Adrenal gland (tissue), 12 donors: ENCODE results near the gene MEAF6. TPM values are rescaled to one million over a fixed set of nuclear protein-coding genes. Genes with fewer than 3 reads are reported as not detected.

Experiments
- DNase-seq, 7 donors: peaks; one replicate each; pipeline ENCODE4 v3.0.0-alpha.2; 2019 to 2020
- H3K27ac ChIP-seq, 5 donors: fragments of 200-600 bp; sonication (generic) in 4 of 5; 1 replicate in 3 of 5; 2 replicates in 2 of 5; pipeline versions ENCODE4 v1.5.1 to v1.8.0; 2016 to 2020; ENCODE audit warnings: mild to moderate bottlenecking in 1 of 5
- H3K27me3 ChIP-seq: fragments of 200-600 bp; 2 replicates; pipeline ENCODE4 v1.8.0; 2021
- H3K36me3 ChIP-seq, 2 donors: fragments of 200-600 bp; replicated peaks in 1 of 2; 1 replicate in 1 of 2; 2 replicates in 1 of 2; pipeline versions ENCODE4 v1.5.1 to v1.8.0; 2018 to 2022
- H3K4me1 ChIP-seq, 2 donors: fragments of 200-600 bp; replicated peaks in 1 of 2; 1 replicate in 1 of 2; 2 replicates in 1 of 2; pipeline versions ENCODE4 v1.5.1 to v1.8.0; 2018 to 2021
- H3K4me3 ChIP-seq, 4 donors: fragments of 200-600 bp; sonication (generic) in 3 of 4; one replicate each; pipeline ENCODE4 v1.5.1; 2016 to 2018
- H3K9me3 ChIP-seq, 3 donors: fragments of 200-600 bp; sonication (generic) in 1 of 3; replicated peaks in 1 of 3; 1 replicate in 2 of 3; 2 replicates in 1 of 3; pipeline versions ENCODE4 v1.5.1 to v1.8.0; 2016 to 2021
- POLR2A ChIP-seq, 2 donors: fragments of 450-650 bp; IDR thresholded peaks; one replicate each; pipeline ENCODE4 v1.6.1; 2017; ENCODE audit warnings: antibody characterized with exemption in 2 of 2, mild to moderate bottlenecking in 2 of 2, moderate library complexity in 1 of 2
- WGBS, 4 donors: extraction: QIAGEN DNeasy Blood & Tissue Kit in 2 of 4; methylation state at CpG; one replicate each; pipeline versions ENCODE4 v1.1.5 to v1.1.7; 2013 to 2017; 5-methylcytosine and 5-hydroxymethylcytosine counted together
- intact Hi-C, 2 donors: fragments of 100-400 bp; cut with DNase I; formaldehyde crosslinking; loops; one replicate each; pipeline versions ENCODE4 v1.14.1 to v1.15.0; 2022 to 2023
- polyA plus RNA-seq, 3 donors: library from polyadenylated mRNA; stranded (reverse); fragments of 200-250 nt in 2 of 3; fragments of 350-450 nt in 1 of 3; fragmentation: Illumina TruSeq in 1 of 3; extraction: RNeasy Lipid Tissue Mini Kit (QIAGEN cat#74804) in 1 of 3; gene quantifications; one replicate each; pipeline ENCODE4 v1.2.3, GENCODE V29; 2013 to 2014
- total RNA-seq, 9 donors: library from RNA; depleted of rRNA in 4 of 9; stranded (reverse); fragments of >200 nt in 4 of 9; fragments of 120-200 nt in 1 of 9; fragmentation: NEBNext Ultra II Directional in 1 of 9; extraction: Animal tissue kit (Norgen Biotek cat#: 25700) in 1 of 9; gene quantifications; one replicate each; pipeline versions ENCODE4 v1.1.0 to v1.2.4, GENCODE V29; 2013 to 2023
- TF ChIP-seq, protein P1 (sequence below), 6 experiments: fragments of 450-650 bp in 4 of 6; fragments of 200-600 bp in 2 of 6; sonication (generic) in 1 of 6; IDR thresholded peaks; 1 replicate in 5 of 6; 2 replicates in 1 of 6; pipeline versions ENCODE4 v1.5.1 to v1.8.0; 2016 to 2021; ENCODE audit warnings: antibody characterized with exemption in 6 of 6, mild to moderate bottlenecking in 2 of 6, moderate library complexity in 1 of 6
- donor health status: healthy with polysubstance abuse.
- donor health status: Bipolar disorder and iron deficiency.
- donor health status: DM: yes; HTN: yes; CAD: no.
- donor health status: DM: no; HTN: no; CAD: no.
- donor health status: DM: no; HTN: no; CAD: no.
- donor health status: DM: yes; HTN: yes; CAD: no.

The MEAF6 gene
- total and polyA plus RNA-seq, 12 donors: 37.8 to 74.5 (median 56.0) TPM

- intact Hi-C loops: no loop called here
- H3K36me3 ChIP-seq: peaks cover 0 to 47% of the 10 kb centered on the region in 2 donors
- H3K9me3 ChIP-seq: no peaks in the 10 kb centered on the region
- TF ChIP-seq POLR2A (IDR thresholded peaks at IDR 0.05): no peak
- TF ChIP-seq, protein P1, sequence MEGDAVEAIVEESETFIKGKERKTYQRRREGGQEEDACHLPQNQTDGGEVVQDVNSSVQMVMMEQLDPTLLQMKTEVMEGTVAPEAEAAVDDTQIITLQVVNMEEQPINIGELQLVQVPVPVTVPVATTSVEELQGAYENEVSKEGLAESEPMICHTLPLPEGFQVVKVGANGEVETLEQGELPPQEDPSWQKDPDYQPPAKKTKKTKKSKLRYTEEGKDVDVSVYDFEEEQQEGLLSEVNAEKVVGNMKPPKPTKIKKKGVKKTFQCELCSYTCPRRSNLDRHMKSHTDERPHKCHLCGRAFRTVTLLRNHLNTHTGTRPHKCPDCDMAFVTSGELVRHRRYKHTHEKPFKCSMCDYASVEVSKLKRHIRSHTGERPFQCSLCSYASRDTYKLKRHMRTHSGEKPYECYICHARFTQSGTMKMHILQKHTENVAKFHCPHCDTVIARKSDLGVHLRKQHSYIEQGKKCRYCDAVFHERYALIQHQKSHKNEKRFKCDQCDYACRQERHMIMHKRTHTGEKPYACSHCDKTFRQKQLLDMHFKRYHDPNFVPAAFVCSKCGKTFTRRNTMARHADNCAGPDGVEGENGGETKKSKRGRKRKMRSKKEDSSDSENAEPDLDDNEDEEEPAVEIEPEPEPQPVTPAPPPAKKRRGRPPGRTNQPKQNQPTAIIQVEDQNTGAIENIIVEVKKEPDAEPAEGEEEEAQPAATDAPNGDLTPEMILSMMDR (IDR thresholded peaks at IDR 0.05): no peak
- peaks cover 9 to 12% of the 10 kb centered on the region in 2 donors for H3K4me1 ChIP-seq
- no peak overlapping the region for H3K4me3 ChIP-seq
- no peak overlapping the region for H3K27ac ChIP-seq
- no peaks in the 10 kb centered on the region for H3K27me3 ChIP-seq
- WGBS, 4 donors: 92 to 100% (median 98%) methylated on average over 2 of the region's 2 CpGs
- no peak for DNase-seq
These were observed 16.7 kb downstream of the MEAF6 start for GRCh38 chr1:37497832-37498231.

DNA sequence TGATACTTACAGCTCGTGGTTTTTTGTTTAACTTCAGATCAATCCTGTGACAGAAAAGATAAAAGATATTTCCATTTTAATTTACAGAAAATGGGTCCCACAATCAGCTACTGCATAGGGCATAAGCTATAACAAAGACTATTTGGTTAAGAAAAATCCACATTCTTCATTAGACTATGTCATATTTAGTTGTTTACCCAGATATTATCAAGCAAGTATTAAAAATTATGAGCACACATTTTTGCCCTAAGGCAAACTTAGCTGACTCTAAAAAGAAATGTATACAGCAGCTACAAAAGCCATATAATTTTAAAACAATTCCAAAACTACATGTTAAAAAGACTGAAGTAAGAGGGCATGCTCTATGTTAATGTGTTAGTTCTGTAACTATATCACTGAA, 18.7 kb downstream of the MEAF6 start:
- H3K27ac ChIP-seq: no peak overlapping the region
- no peaks in the 10 kb centered on the region for H3K9me3 ChIP-seq
- intact Hi-C loops: no loop called here
- no peak for TF ChIP-seq POLR2A (IDR thresholded peaks at IDR 0.05)
- TF ChIP-seq, protein P1 (IDR thresholded peaks at IDR 0.05): no peak
- peaks cover 0 to 48% of the 10 kb centered on the region in 2 donors for H3K36me3 ChIP-seq
- no peak overlapping the region for H3K4me3 ChIP-seq
- H3K27me3 ChIP-seq: no peaks in the 10 kb centered on the region
- H3K4me1 ChIP-seq: peaks cover 9 to 12% of the 10 kb centered on the region in 2 donors
- WGBS, 4 donors: 76 to 90% (median 84%) methylated on average over 1 of the region's 1 CpG
- DNase-seq: no peak

DNA sequence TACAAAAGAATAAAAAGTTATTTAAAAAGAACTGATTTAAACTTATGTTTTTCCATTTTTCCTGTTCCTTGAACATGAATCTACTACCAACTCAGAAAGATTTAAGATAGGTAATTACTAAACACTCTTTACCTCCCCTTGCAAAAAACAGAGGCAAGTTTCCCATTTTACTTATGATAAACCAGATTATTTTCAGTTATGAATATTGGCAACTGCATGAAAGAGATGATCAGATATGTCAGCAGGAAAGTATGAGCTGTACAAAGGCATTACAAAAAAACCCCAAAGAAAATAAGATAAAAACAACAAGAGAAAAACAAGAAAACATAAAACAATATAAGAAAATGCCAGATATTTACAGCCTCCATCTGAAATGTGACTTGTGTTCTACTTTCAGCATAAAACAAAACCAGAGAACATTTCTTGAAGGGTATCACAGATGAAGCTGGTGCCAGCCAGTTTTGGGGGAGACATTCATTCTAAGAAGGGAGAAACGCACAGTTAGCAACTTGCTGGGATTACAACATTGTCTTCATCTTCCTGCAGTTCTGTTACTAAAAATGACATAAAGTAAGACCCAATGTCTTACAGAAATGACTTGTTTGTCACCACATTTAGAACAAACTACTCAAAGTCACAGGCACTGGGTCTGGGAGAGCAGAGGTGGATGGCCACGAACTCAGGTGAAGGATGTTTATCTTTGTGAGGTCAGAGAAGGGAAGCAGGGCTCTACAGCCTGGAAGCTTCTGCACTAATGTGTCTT, 21.0 kb downstream of the MEAF6 start:
- no peak for TF ChIP-seq POLR2A (IDR thresholded peaks at IDR 0.05)
- TF ChIP-seq, protein P1 (IDR thresholded peaks at IDR 0.05): no peak
- peaks cover 0 to 54% of the 10 kb centered on the region in 2 donors for H3K36me3 ChIP-seq
- no peak for DNase-seq
- no peaks in the 10 kb centered on the region for H3K27me3 ChIP-seq
- H3K4me3 ChIP-seq: no peak overlapping the region
- WGBS, 4 donors: 82 to 96% (median 89%) methylated on average over 2 of the region's 2 CpGs
- H3K9me3 ChIP-seq: no peaks in the 10 kb centered on the region
- intact Hi-C loops: no loop called here
- no peaks in the 10 kb centered on the region for H3K4me1 ChIP-seq
- no peak overlapping the region for H3K27ac ChIP-seq

DNA sequence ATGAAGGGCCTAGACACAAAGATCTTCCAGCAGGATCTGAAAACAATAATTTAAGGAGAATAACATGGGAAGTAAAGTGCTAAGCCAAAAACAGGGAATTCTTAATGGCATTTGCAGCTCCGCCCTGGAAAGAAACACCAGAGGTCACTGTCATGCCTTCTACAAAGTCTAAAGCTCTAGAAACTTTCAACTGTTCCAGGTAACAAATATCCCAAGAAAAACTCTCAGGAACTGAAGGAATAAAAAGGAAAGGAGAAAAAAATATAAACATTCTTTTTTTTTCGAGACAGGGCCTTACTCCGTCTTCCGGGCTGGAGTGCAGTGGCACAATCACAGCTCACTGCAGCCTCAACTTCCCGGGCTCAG, 27.0 kb downstream of the MEAF6 start:
- 79 to 90% (median 85%) methylated on average over 5 of the region's 5 CpGs for WGBS, 4 donors
- H3K27ac ChIP-seq: peak overlapping the region in 3 of 5 donors; percentile 68 to 98 (median 95)
- TF ChIP-seq POLR2A (IDR thresholded peaks at IDR 0.05): no peak
- TF ChIP-seq, protein P1 (IDR thresholded peaks at IDR 0.05): peak in 1 of 6 experiments; percentile 0
- no peaks in the 10 kb centered on the region for H3K9me3 ChIP-seq
- no peaks in the 10 kb centered on the region for H3K27me3 ChIP-seq
- H3K4me3 ChIP-seq: no peak overlapping the region
- H3K36me3 ChIP-seq: peaks cover 0 to 41% of the 10 kb centered on the region in 2 donors
- peaks cover 38 to 52% of the 10 kb centered on the region in 2 donors for H3K4me1 ChIP-seq
- DNase-seq: no peak
- intact Hi-C loops: loop anchor here (2.0 kb wide), 1 partner anchor 33 kb away; no protein-coding TSS in a partner anchor
